GM19025 (cell line): ENCODE data around the gene ENOSF1.
A peak's percentile ranks its signal among the peaks of the same experiment; 100 is the strongest.
"Not testable (repeated sequence)": the region's sequence is repeated elsewhere in the genome, so short reads cannot be mapped to it uniquely, and the experiment has no call there.

Experiments
- ATAC-seq: cut with Tn5 transposase; IDR thresholded peaks from one replicate; pipeline ENCODE4 v1.9.1; 2021; ENCODE audit warnings: mild to moderate bottlenecking, low read depth, moderate library complexity; ENCODE audit not compliant: unreplicated experiment

The ENOSF1 gene, protein sequence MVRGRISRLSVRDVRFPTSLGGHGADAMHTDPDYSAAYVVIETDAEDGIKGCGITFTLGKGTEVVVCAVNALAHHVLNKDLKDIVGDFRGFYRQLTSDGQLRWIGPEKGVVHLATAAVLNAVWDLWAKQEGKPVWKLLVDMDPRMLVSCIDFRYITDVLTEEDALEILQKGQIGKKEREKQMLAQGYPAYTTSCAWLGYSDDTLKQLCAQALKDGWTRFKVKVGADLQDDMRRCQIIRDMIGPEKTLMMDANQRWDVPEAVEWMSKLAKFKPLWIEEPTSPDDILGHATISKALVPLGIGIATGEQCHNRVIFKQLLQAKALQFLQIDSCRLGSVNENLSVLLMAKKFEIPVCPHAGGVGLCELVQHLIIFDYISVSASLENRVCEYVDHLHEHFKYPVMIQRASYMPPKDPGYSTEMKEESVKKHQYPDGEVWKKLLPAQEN

DNA sequence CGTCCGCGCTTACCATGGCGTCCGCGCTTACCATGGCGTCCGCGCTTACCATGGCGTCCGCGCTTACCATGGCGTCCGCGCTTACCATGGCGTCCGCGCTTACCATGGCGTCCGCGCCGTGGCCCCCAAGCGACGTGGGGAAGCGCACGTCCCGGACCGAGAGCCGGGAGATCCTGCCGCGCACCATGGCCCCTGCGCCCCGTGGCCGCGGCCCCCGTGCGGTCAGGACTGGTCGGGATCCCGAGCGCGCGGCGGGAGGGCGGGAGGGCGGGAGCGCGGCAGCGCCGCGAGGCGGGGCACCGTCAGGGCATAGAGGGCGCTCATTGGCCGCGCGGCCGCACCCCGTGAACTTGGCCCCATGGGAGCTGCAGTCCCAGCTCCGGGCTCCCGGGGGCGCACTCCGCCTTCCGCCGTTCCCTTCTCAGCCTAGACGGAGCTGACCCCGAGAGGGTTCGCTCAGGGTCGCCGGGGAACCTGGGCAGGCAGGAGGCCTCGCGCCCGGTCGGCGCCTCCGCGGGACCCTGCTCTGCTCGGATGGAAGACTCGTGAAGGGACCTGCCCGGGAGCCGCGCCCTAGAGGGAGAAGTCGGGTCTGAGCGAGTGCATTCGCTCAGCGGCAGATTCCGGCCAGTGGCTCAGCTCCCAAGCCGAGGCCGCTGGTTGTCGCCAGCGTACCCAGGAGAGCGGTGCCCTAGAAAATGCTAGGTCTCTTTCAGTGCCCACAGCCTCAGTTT, at the start of gene ENOSF1:
ENOSF1 (minus strand) TSS at position 230 of the 734 bp plus-strand sequence; CDS start at position 187, 43 bp downstream.
- peak; percentile 85 for ATAC-seq

DNA sequence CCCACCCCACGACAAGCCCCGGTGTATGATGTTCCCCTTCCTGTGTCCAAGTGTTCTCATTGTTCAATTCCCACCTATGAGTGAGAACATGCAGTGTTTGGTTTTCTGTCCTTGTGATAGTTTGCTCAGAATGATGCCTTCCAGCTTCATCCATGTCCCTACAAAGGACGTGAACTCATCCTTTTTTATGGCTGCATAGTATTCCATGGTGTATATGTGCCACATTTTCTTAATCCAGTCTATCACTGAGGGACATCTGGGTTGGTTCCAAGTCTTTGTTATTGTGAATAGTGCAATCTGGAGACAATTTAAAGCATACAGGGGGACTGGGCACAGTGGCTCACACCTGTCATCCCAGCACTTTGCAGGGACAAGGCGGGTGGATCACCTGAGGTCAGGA, 47.4 kb upstream of the ENOSF1 start:
- ATAC-seq = not testable (repeated sequence)

DNA sequence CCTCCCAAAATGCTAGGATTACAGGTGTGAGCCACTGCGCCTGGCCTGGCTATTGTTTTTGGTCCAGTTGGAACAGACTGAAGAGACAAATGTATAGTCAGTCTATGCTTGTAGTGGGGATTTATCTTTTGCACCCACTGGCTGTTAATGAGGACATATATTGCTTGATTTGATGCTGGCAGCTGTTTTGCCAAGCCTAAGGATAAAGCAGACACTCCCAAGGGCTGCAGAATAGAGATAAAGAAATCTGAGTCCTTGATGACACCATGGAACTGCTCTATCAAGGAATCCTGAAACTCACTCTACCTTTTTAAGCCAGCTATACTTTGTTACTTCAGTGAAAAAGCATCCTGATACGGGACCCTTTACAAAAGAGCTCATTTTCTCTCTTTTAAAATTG, 43.1 kb upstream of the ENOSF1 start:
- no peak for ATAC-seq

DNA sequence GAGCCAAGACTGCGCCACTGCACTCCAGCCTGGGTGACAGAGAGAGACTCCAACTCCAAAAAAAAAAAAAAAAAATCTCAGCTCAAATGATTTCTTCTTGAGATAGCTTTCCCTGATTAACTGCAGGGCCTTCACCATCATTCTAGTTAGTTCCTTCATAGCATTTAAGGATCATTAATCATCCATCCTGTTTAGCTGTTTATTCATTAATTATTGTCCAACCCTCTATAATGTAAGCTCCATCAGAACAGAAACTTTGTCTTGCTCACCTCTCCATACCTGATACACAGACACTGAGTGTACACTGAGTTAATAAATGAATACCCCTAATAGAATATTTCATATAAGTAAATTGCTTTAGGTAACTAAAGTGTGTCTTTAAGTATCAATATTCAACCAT, 42.2 kb upstream of the ENOSF1 start:
- ATAC-seq = no peak

DNA sequence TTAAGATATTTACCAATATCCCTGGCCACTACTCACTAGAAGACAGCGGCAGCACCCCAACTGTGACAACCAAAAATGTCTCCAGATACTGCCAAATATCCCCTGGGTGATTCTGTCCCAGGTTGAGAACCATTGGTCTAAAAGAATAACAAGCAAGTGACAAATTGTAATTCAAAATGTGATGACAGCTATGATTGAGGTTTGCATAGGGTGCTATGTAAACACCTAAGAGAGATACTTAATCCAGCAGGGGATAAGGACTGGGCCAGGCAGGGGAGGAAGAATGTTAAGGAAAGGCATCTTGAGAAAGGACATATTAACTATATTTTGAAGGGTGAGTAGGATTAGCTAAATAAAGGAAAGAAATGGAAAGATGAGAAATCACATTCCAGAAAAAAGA, 38.0 kb upstream of the ENOSF1 start:
- no peak for ATAC-seq

DNA sequence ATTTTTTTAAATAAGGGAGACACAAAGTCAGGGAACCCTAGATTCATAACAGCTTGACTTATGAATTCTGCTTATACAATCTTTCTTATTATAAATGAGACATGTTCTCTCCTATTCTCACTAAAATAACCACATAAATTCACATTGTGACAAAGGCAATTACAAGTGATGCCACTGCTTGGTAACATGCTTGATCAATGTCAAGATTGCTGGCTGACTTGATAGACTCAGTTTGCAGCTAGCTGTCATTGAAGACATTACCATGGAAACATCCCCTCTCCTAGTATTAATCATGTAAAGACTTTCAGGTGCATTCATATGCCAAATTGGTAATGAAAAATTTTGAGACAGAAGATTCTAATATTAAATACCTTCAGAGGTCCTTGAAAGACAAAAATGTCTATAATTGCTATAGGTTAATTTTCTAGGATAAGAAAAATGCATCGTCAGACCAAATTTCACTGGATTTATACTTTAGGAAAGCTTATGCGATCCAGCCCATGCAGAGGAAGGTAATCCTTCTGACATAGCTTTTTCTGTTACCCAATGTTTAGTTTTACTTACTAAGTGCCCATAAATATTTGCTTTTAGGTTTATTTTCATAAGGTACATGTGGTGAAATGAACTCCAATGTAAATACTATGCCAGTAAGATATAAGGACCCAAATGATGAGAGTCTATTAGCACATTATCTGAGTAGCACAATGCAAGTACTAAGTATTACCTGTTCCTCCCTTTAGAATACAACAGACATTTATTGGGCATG, 32.6 kb upstream of the ENOSF1 start:
- ATAC-seq = no peak

DNA sequence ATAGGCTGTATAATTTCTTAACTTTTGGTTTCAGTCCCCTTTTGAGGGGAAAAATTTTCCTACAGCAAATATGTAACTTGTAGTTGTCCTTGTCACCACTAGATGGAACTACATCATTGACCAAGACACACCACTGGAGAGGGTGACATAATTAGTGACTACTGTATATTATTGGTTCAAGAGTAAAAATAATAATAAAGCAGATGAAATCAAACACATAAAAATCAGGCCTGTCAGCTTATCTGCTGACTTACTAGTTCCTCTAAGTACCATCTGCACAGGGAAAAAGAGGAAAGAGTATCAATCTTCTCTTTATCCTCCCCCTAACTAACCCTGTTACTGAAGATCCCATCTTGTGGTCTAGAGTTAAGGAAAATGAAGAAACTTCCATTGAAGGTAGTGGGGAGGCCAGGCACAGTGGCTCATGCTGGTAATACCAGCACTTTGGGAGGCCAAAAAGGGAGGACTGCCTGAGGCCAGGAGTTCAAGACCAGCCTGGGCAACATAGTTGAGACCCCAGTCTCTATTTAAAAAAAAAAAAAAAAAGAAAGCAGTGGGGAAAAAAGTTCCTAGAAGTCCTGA, 29.6 kb upstream of the ENOSF1 start:
- no peak for ATAC-seq

DNA sequence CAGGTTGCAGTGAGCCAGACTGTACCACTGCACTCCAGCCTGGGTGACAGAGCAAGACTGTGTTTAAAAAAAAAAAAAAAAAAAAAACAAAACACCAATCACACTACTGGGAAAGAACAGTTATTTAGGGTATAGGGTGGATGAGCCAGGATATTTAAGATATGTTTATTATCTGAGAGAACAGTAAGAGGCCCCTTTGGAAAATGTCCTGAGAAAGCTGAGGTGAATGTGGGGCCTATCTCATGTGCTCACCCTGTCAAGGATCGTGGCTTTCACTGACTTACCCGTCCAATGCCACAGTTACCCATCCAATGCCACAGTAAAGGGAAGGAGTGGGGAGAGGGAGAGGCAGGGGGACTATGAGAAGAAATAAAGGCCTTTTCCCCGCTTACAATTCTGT, 19.9 kb upstream of the ENOSF1 start:
- no peak for ATAC-seq

DNA sequence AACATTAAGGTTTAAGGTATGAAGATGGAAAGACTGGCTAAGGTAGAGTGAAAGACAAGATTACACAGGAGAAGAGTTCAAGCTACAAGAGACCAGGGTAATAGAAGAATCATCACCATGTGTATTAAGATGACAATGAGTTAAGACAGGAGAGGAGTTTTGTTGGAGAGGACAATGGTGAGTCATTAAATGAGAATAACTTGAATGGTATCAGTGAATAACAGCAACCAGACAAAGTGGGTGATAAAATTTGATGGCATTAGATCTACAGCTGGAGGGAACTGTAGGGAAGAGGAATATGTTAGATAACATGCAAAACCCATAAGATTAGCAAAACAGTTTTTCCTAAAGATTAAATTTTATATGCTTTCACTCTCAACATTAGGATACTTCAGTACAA, 18.8 kb upstream of the ENOSF1 start:
- ATAC-seq = no peak

DNA sequence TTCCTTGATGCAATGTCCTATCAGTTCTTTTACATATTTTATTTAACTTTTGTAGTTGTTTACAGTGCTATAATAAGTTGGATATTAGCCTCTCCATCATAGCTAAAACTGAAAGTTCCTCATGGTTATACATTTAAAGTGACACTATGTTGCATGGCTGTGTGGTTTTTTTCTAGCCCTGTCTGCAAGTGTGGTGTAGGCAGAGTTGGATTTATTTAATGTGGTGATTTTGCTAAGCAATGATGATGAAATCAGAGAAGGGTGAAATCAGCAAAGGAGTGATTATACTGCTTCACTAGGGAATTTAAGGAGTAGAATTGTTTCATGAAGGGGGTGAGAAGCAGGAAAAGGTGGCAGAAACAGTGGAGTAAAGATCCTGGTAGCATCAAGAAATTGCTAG, 18.3 kb upstream of the ENOSF1 start:
- ATAC-seq = no peak

DNA sequence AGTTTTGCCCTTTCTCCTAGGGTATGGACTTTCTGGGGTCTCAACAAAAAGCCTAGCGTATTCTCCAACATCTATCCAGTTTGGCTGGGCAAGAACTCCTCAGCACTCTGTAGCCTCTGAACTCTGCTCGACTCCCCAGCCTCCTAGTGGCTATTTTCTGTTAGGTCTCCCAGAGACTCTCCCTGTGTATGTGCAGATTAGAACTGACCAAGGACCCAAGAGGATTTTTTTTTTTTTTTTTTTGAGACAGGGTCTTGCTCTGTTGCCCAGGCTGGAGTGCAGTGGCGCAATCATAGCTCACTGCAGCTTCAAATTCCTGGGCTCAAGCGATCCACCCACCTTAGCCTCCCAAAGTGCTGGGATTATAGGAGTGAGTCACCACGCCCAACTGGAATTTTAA, 17.7 kb upstream of the ENOSF1 start:
- ATAC-seq = not testable (repeated sequence)

DNA sequence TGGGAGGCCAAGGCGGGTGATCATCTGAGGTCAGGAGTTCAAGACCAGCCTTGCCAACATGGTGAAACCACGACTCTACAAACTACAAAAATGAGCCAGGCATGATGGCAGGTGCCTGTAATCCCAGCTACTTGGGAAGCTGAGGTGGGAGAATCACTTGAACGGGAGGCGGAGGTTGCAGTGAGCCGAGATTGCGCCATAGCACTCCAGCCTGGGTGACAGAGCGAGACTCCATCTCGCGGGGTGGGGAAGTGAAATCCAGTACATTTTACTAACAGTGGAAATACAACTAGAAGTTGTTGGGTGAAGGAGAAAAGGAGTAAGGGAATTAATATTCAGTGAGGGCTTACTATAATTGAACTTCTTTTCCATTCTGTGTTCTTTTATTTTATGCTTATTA, 13.2 kb upstream of the ENOSF1 start:
- no peak for ATAC-seq

DNA sequence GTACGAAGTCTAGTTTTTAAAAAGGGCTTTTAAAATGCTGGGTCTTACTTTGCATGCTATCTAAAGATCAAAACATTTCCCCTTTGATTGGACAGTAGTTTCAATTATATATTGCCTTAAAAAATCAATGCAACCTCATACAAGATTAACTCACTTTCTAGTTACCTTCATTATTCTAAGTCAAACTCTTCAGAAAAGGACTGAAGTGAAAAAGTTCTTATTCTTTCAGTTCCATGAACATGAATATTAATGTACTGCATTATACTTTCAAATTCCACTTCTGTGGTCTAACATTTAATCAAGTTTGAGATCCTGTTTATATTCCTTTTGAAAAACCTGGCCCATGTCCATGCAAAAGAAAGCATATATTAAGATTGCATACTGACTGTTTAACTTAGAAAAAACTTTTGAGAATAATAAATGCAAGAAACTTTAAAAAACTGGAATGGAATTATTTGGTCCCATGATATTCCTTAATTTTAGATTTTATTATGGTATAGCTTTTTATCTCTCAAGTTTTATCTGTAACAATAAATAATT, 11.2 kb upstream of the ENOSF1 start:
- no peak for ATAC-seq

DNA sequence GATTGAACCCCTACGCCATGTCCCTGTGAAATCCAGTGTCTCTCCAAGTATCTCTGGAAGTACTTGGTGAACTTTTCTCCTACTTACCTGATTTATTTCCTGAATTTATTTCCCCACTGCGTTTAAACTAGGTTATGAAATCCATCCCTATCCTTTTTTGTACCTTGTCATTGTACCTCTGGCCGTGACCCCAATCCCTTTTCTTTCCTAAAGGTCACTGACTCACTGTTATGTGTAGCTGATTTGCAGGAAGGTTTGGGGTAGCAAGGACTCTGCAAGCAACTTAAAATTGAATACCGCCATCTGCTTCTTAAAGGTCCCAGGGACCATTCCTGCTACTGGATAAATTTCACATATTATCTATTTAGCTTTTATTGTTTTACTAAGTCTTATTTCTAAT, 4.6 kb upstream of the ENOSF1 start:
- no peak for ATAC-seq

DNA sequence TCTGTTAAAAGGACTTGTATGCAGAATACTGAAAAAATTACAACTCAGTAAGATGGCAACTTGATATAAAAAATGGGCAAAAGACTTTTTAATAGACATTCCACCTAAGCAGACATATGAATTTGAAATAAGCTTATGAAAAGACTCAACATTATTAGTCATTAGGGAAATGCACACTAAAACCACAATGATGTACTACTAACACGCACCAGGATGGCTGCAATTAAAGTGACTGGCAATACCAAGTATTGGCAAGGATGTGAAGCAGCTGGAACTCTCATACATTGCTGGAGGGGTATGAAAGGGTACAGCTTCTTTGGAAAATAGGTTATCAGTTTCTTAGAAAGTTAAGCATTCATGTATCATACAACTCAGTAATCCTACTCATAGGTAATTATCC, 3.2 kb upstream of the ENOSF1 start:
- no peak for ATAC-seq

DNA sequence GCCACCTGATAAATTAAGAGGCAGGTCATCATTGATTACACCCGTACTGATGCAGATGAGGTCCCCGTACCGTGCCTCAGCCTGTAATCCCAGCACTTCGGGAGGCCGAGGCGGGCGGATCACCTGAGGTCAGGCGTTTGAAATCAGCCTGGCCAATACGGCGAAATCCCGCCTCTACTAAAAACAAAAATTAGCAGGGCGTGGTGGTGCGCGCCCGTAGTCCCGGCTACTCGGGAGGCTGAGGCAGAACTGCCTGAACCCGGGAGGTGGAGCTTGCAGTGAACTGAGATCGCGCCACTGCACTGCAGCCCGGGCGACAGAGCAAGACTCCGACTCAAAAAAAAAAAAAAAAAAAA, 683 bp upstream of the ENOSF1 start:
- no peak for ATAC-seq

DNA sequence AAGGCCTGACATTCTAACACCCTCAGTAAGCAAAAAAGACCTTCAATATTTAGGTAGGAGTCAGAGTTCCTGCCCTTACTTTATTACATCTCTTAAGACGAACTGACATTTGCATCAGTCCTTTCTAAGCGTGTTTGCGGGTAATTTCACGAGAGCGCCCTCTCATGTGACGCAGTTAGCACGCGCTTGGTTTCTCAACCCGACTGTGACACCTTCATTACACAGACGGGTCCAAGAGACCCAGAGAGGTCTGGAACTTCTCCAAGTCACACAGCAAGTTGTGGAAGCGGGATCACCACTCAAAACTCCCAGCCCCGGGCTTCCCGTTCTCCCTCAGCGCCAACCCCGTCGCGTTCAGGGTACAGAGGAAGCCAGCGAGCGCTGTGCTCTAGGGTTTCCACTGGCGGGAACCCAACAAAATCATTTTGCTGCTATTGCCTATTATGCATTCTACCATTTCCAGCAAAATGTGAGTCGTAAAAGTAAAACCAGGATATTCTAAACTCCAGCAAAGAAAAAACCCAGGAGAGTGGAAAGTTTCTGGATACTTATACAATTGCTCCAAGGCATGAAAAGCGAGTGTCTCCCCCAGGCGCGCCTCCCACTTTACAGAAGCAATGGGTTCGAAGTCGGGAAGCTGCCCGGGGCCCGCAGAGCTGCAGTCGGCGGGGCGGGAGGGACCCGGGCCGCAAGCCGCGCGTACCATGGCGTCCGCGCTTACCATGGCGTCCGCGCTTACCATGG, 601 bp downstream of the ENOSF1 start:
- peak; percentile 2 for ATAC-seq

DNA sequence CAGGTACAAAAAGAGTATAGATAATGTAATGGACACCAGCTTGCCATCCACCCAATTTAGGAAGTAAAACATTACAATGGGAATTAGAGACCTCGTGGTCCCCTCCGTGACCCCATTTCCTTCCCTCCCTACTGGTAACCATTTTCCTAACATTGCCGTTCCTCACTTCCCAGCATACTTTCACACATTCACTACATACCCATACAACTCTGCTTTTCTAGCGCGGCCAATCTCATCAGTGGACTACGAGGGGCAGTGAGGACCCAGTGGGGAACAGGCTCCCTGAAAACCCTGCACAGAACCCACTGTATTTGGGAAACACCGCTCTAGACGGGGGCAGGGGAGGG, 1.1 kb downstream of the ENOSF1 start:
- ATAC-seq = no peak

DNA sequence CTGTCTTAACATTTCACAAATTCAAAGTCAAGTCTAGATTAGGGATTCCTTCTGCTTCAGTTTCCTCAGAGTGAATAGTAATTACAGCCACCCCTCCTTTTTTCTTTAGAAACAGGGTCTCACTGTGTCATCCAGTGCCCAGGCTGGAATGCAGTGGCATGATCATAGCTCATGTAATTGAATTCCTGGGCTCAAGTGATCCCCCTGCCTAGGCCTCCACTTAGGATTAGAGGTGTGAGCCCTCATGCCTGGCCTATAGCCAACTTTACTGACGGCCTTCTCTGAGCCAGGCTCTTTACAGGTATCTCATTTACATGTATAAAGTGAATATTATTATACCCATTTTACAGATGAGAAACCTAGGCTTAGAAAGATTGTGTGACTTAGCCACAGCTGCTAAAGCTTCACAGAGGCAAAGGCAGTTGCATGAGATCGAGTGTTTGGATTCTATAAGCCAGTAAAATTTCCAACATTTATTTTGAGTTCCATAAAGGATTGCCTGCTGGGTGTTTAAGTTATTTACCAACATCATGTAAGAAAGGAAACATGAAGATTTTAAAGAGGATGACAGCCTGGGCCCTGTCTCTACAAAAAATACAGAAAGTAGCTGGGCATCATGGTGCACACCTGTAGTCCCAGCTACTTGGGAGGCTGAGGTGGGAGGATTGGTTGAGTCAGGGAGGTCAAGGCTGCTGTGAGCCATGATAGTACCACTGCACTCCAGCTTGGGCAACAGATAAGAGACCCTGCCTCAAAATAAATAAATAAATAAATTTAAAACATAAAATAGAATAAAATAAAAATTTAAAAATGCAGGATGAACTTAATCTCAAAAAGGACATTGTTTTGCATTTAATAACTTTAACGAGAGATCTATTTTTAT, 1.8 kb downstream of the ENOSF1 start:
- no peak for ATAC-seq
